Skeletal muscle tissue (tissue), 4 donors: ENCODE results near the gene CPNE5. TPM values are rescaled to one million over a fixed set of nuclear protein-coding genes. Genes with fewer than 3 reads are reported as not detected.
"Not testable (repeated sequence)": the region's sequence is repeated elsewhere in the genome, so short reads cannot be mapped to it uniquely, and the experiment has no call there.

ENCODE experiments used
- H3K27ac ChIP-seq: one replicate; pipeline ENCODE4 v1.7.0; 2013; ENCODE audit warnings: mild to moderate bottlenecking, low read depth, low read length, inconsistent platforms
- H3K27me3 ChIP-seq, 3 donors: one replicate each; pipeline ENCODE4 v1.7.0; 2013; ENCODE audit warnings: low read length in 3 of 3; ENCODE audit not compliant: control insufficient read depth in 3 of 3, insufficient read depth in 3 of 3
- H3K36me3 ChIP-seq, 3 donors: one replicate each; pipeline ENCODE4 v1.7.0; 2013; ENCODE audit warnings: low read length in 3 of 3; ENCODE audit not compliant: control insufficient read depth in 3 of 3, insufficient read depth in 3 of 3
- H3K4me1 ChIP-seq, 3 donors: one replicate each; pipeline ENCODE4 v1.7.0; 2013; ENCODE audit warnings: low read length in 3 of 3, mild to moderate bottlenecking in 3 of 3; ENCODE audit not compliant: control insufficient read depth in 3 of 3, insufficient read depth in 3 of 3
- H3K4me3 ChIP-seq, 3 donors: one replicate each; pipeline ENCODE4 v1.7.0; 2013; ENCODE audit warnings: low read length in 3 of 3
- H3K9ac ChIP-seq, 3 donors: one replicate each; pipeline ENCODE4 v1.7.0; 2013; ENCODE audit warnings: low read length in 3 of 3, mild to moderate bottlenecking in 3 of 3, moderate library complexity in 2 of 3, low read depth in 1 of 3
- H3K9me3 ChIP-seq, 3 donors: one replicate each; pipeline ENCODE4 v1.7.0; 2013; ENCODE audit warnings: low read length in 3 of 3; ENCODE audit not compliant: control insufficient read depth in 3 of 3
- total RNA-seq: library from RNA; depleted of rRNA; stranded (reverse); fragments of >200 nt; gene quantifications from one replicate; pipeline ENCODE4 v1.2.3, GENCODE V29; 2014
- donor health status: Osteomylitis.

The CPNE5 gene
- total RNA-seq, 1 donor from 2014 or later: 6.3 TPM

GRCh38 chr6:36730424-36731380 is 108.5 kb downstream of the CPNE5 start:
- H3K27ac ChIP-seq: no peak overlapping the region
- no peaks in the 10 kb centered on the region for H3K9me3 ChIP-seq

GRCh38 chr6:36729161-36729524 is 110.1 kb downstream of the CPNE5 start:
- H3K9me3 ChIP-seq: no peaks in the 10 kb centered on the region
- H3K27ac ChIP-seq: peak overlapping the region; percentile 46
- H3K36me3 ChIP-seq: no peaks in the 10 kb centered on the region
- H3K4me1 ChIP-seq: peaks cover 3 to 13% (median 6%) of the 10 kb centered on the region in 3 donors
- H3K27me3 ChIP-seq: no peaks in the 10 kb centered on the region
- H3K9ac ChIP-seq: peak overlapping the region in 1 of 3 donors; percentile 17
- H3K4me3 ChIP-seq: no peak overlapping the region

More at GRCh38 chr6:36730424-36731380, 108.5 kb downstream of the CPNE5 start:
- Histone ChIP-seq H3K4me3 (no peak overlapping the region), H3K9ac (no peak overlapping the region), H3K36me3 (no peaks in the 10 kb centered on the region), H3K4me1 (peaks cover 16 to 27% (median 21%) of the 10 kb centered on the region in 3 donors), H3K27me3 (peaks cover 0 to 4% (median 0%) of the 10 kb centered on the region in 3 donors)

DNA sequence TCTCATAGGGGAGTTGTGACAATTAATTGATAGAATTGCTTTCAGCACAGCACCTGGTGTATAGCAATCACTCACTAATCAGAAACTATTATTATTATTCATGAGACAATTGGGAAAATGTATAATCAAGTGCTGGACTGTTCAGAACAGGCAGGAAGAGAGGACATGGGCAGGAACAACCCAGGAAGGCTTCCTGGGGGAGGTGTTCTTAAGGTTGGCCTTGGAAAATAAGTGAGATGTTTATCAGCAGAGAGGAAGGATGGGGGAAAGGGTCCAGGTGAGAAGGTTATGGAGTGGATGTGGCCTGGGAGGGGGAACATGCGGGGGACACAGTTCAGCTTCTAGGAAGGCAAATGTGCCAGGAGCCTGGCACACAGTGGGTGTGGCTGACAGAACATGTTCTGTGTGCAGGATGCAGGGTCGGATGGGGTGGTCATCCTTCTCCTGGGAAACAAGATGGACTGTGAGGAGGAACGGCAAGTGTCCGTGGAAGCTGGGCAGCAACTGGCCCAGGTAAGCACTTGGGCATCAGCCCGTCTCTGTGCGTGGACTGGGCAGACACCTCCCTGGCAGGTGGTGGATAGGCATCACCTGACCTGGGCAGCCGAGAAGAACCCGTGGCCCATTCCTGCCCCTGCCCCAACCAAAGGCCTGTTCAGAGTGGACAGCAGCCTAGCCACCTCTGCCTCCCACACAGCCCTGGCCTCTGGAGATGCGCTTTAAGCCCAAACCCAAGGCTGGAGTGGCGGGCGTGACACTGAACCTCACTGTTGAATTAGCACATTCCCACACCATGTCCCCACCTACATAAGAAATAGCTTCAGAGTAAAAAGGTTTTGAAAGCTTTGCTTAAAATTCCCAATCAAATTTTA is 110.7 kb downstream of the CPNE5 start:
- no peaks in the 10 kb centered on the region for H3K9me3 ChIP-seq

DNA sequence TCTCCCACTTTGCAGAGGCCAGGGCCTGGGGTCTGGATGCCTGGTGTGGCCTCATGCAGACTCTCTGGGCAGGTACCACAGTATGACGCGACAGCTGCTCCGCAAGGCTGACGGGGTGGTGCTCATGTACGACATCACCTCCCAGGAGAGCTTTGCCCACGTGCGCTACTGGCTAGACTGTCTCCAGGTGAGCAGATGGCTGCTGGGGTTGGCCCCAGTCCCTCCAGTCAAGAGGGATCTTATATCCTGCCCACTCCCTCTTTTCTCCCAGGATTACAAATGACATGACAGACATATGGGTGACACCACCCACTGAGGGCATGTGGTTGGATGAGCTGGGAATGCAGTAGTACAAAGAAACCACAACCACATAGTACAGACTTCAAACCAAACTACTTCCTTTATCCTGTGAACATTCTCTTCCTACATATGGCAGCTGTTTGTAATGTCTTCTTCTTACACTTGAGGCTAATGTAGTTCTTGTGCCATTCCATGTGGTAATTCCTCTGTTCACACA is 111.7 kb downstream of the CPNE5 start:
- H3K27ac ChIP-seq: no peak overlapping the region
- no peaks in the 10 kb centered on the region for H3K36me3 ChIP-seq
- no peaks in the 10 kb centered on the region for H3K27me3 ChIP-seq
- H3K4me3 ChIP-seq: no peak overlapping the region
- H3K9me3 ChIP-seq: no peaks in the 10 kb centered on the region
- no peak overlapping the region for H3K9ac ChIP-seq
- H3K4me1 ChIP-seq: peaks cover under 1 to 10% (median 3%) of the 10 kb centered on the region in 3 donors

More for the DNA sequence above, 110.7 kb downstream of the CPNE5 start:
- no peaks in the 10 kb centered on the region for H3K27me3 ChIP-seq
- H3K4me3 ChIP-seq: no peak overlapping the region
- H3K9ac ChIP-seq: peak overlapping the region in 1 of 3 donors; percentile 17
- H3K4me1 ChIP-seq: peaks cover 3 to 13% (median 6%) of the 10 kb centered on the region in 3 donors
- no peaks in the 10 kb centered on the region for H3K36me3 ChIP-seq
- H3K27ac ChIP-seq: peak overlapping the region; percentile 46

GRCh38 chr6:36725581-36725980 is 113.7 kb downstream of the CPNE5 start:
- Histone ChIP-seq H3K4me1 (peaks cover 0 to 4% (median 3%) of the 10 kb centered on the region in 3 donors), H3K4me3 (no peak overlapping the region), H3K36me3 (no peaks in the 10 kb centered on the region), H3K9ac (no peak overlapping the region), H3K27ac (no peak overlapping the region), H3K9me3 (no peaks in the 10 kb centered on the region), H3K27me3 (no peaks in the 10 kb centered on the region)

DNA sequence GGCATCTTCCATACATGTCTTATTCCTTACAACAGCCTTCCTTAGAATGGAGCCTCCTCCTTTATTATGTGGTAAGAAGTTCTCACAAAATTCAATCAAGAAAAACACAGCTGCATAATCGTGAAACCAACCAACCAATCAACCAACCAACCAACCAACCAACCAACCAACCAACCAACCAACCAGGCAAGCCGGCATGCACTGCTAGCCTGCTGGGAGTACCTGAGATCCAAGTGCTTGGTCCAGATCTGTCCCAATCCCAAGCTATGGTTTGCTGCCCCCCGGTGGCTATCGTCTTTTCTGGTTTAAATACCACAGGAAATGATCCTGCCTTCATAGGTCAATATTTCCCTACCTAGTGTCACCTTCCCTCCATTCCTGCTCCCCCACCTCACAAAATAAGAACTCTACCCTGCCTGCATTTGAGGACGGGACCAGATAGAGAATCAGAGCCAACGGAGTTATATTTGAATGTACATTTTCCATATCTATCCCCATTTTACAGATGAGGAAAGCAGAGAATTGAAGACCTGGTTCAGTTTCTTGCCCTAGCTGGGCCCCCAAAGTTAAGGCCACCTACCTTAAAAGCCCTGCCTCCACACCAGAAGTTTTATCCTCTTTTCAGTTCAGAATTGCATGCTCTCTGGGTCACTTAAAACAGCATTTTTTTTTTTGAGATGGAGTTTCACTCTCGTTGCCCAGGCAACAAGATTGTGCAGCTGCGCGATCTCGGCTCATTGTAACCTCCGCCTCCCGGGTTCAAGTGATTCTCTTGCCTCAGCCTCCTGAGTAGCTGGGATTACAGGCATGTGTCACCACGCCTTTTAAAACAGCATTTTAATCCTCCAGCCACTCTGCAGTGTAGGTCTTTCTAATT is 114.5 kb downstream of the CPNE5 start:
- no peaks in the 10 kb centered on the region for H3K9me3 ChIP-seq
- no peak overlapping the region for H3K9ac ChIP-seq
- H3K36me3 ChIP-seq: no peaks in the 10 kb centered on the region
- no peak overlapping the region for H3K27ac ChIP-seq
- H3K4me1 ChIP-seq: peaks cover 0 to 4% (median 3%) of the 10 kb centered on the region in 3 donors
- no peak overlapping the region for H3K4me3 ChIP-seq
- H3K27me3 ChIP-seq: no peaks in the 10 kb centered on the region

DNA sequence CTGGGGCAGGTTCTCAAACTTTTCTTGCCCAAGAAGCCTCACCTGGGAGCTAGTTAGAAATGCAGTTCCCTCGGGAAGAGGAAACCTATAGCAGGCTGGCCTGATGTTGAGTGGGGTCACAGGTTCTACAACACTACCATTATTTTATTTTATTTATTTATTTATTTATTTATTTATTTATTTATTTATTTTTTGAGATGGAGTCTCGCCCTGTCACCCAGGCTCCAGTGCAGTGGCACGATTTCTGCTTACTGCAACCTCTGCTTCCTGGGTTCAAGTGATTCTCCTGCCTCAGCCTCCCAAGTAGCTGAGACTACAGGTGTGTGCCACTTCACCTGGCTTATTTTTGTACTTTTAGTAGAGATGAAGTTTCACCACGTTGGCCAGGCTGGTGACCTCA is 115.3 kb downstream of the CPNE5 start:
- not testable (repeated sequence) for H3K4me3 ChIP-seq, H3K4me1 ChIP-seq, H3K27me3 ChIP-seq, H3K27ac ChIP-seq, H3K9ac ChIP-seq, H3K9me3 ChIP-seq, H3K36me3 ChIP-seq

- no peak overlapping the region for H3K4me3 ChIP-seq
- no peaks in the 10 kb centered on the region for H3K27me3 ChIP-seq
- no peaks in the 10 kb centered on the region for H3K36me3 ChIP-seq
- H3K9ac ChIP-seq: no peak overlapping the region
- no peaks in the 10 kb centered on the region for H3K9me3 ChIP-seq
- no peaks in the 10 kb centered on the region for H3K4me1 ChIP-seq
- no peak overlapping the region for H3K27ac ChIP-seq
These were observed 116.4 kb downstream of the CPNE5 start for GRCh38 chr6:36722879-36723278.

DNA sequence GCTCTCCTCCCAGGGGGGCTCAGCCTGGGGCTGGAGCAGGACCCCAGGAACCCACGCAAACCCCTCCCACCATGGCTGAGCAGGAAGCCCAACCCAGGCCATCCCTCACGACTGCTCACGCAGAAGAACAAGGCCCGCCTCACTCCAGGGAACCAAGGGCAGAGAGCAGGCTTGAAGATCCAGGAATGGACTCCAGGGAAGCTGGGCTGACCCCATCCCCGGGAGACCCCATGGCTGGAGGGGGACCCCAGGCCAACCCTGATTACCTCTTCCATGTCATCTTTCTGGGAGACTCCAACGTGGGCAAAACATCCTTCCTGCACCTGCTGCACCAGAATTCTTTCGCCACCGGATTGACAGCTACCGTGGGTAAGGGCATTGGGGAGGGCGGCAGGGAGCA is 116.9 kb downstream of the CPNE5 start:
- Histone ChIP-seq H3K9me3 (no peaks in the 10 kb centered on the region), H3K9ac (no peak overlapping the region), H3K27me3 (no peaks in the 10 kb centered on the region), H3K27ac (no peak overlapping the region), H3K36me3 (no peaks in the 10 kb centered on the region), H3K4me3 (no peak overlapping the region), H3K4me1 (no peaks in the 10 kb centered on the region)
